Immature natural killer cell (primary cell): ENCODE measurements around the gene CHD9NB. TPM values are rescaled to one million over a fixed set of nuclear protein-coding genes. Genes with fewer than 3 reads are reported as not detected.
A peak's percentile ranks its signal among the peaks of the same experiment; 100 is the strongest.
"Not testable (repeated sequence)": the region's sequence is repeated elsewhere in the genome, so short reads cannot be mapped to it uniquely, and the experiment has no call there.

Experiments
- DNase-seq, 3 donors: peaks; one replicate each; pipeline ENCODE4 v3.0.0; 2022; ENCODE audit warnings: mixed read lengths in 1 of 3
- H3K27ac Mint-ChIP-seq, 6 donors: one replicate each; pipeline ENCODE4 v1.8.0; 2020; ENCODE audit warnings: mixed read lengths in 6 of 6, mild to moderate bottlenecking in 5 of 6, inconsistent platforms in 4 of 6, moderate library complexity in 3 of 6
- H3K27me3 Mint-ChIP-seq, 3 donors: one replicate each; pipeline ENCODE4 v1.8.0; 2020 to 2021; ENCODE audit warnings: low read depth in 3 of 3, mild to moderate bottlenecking in 3 of 3, mixed read lengths in 3 of 3, moderate library complexity in 3 of 3, inconsistent platforms in 1 of 3
- H3K36me3 Mint-ChIP-seq, 3 donors: one replicate each; pipeline ENCODE4 v1.8.0; 2020; ENCODE audit warnings: mixed read lengths in 3 of 3, inconsistent platforms in 2 of 3, mild to moderate bottlenecking in 2 of 3
- H3K4me1 Mint-ChIP-seq, 2 donors: one replicate each; pipeline ENCODE4 v1.8.0; 2020; ENCODE audit warnings: inconsistent platforms in 2 of 2, mild to moderate bottlenecking in 2 of 2, mixed read lengths in 2 of 2, moderate library complexity in 1 of 2
- H3K4me3 Mint-ChIP-seq, 5 donors: one replicate each; pipeline ENCODE4 v1.8.0; 2020; ENCODE audit warnings: mild to moderate bottlenecking in 5 of 5, mixed read lengths in 5 of 5, inconsistent platforms in 3 of 5, moderate library complexity in 3 of 5
- H3K9me3 Mint-ChIP-seq, 6 donors: one replicate each; pipeline ENCODE4 v1.8.0; 2020; ENCODE audit warnings: mild to moderate bottlenecking in 6 of 6, mixed read lengths in 6 of 6, inconsistent platforms in 4 of 6, moderate library complexity in 3 of 6
- polyA plus RNA-seq, 3 donors: library from polyadenylated mRNA; unstranded; fragments of 300-500 nt; fragmentation: Illumina TruSeq; gene quantifications; one replicate each; pipeline ENCODE4 v1.2.3, GENCODE V29; 2021

Gene CHD9NB
- polyA plus RNA-seq, 3 donors from 2014 or later = not detected

GRCh38 chr16:53061256-53061655 is 8.6 kb upstream of the CHD9NB start:
- peaks cover 0 to 1% (median 0%) of the 10 kb centered on the region in 3 donors for H3K27me3 Mint-ChIP-seq
- H3K27ac Mint-ChIP-seq = peak overlapping the region in 1 of 6 donors; percentile 13
- peaks cover 49 to 62% of the 10 kb centered on the region in 2 donors for H3K4me1 Mint-ChIP-seq
- no peaks in the 10 kb centered on the region for H3K9me3 Mint-ChIP-seq
- H3K4me3 Mint-ChIP-seq = no peak overlapping the region
- DNase-seq = no peak
- H3K36me3 Mint-ChIP-seq = peaks cover 2 to 6% (median 3%) of the 10 kb centered on the region in 3 donors

GRCh38 chr16:53059672-53060071 is 7.0 kb upstream of the CHD9NB start:
- Mint-ChIP-seq H3K4me3 (no peak overlapping the region), H3K27me3 (peaks cover 0 to 2% (median 0%) of the 10 kb centered on the region in 3 donors), H3K36me3 (peaks cover 2 to 3% (median 3%) of the 10 kb centered on the region in 3 donors), H3K9me3 (no peaks in the 10 kb centered on the region), H3K27ac (no peak overlapping the region), H3K4me1 (peaks cover 47 to 58% of the 10 kb centered on the region in 2 donors)
- DNase-seq = no peak

- no peaks in the 10 kb centered on the region for H3K9me3 Mint-ChIP-seq
- H3K4me3 Mint-ChIP-seq = peak overlapping the region in 1 of 5 donors; percentile 7
- peaks cover 0 to 3% (median 2%) of the 10 kb centered on the region in 3 donors for H3K27me3 Mint-ChIP-seq
- peaks cover 0 to 3% (median 3%) of the 10 kb centered on the region in 3 donors for H3K36me3 Mint-ChIP-seq
- DNase-seq = no peak
- H3K4me1 Mint-ChIP-seq = peaks cover 45 to 56% of the 10 kb centered on the region in 2 donors
- peak overlapping the region; percentile 14 to 82 (median 40) for H3K27ac Mint-ChIP-seq
Measured at GRCh38 chr16:53058882-53059281, 6.2 kb upstream of the CHD9NB start.

GRCh38 chr16:53058441-53058840 is 5.7 kb upstream of the CHD9NB start:
- Mint-ChIP-seq H3K27ac (peak overlapping the region; percentile 14 to 82 (median 46)), H3K4me3 (peak overlapping the region in 1 of 5 donors; percentile 7), H3K36me3 (peaks cover 0 to 3% (median 3%) of the 10 kb centered on the region in 3 donors), H3K9me3 (no peaks in the 10 kb centered on the region), H3K27me3 (peaks cover 0 to 3% (median 2%) of the 10 kb centered on the region in 3 donors), H3K4me1 (peaks cover 45 to 55% of the 10 kb centered on the region in 2 donors)
- no peak for DNase-seq

- H3K4me1 Mint-ChIP-seq = peaks cover 46 to 55% of the 10 kb centered on the region in 2 donors
Measured at GRCh38 chr16:53057658-53058057, 5.0 kb upstream of the CHD9NB start.

GRCh38 chr16:53056392-53056881 is 3.7 kb upstream of the CHD9NB start:
- H3K9me3 Mint-ChIP-seq = no peaks in the 10 kb centered on the region
- H3K4me1 Mint-ChIP-seq = peaks cover 39 to 47% of the 10 kb centered on the region in 2 donors
- peaks cover 0 to 5% (median 2%) of the 10 kb centered on the region in 3 donors for H3K27me3 Mint-ChIP-seq
- peaks cover 0 to 3% (median 3%) of the 10 kb centered on the region in 3 donors for H3K36me3 Mint-ChIP-seq
- no peak overlapping the region for H3K27ac Mint-ChIP-seq
- H3K4me3 Mint-ChIP-seq = peak overlapping the region in 4 of 5 donors; percentile 34 to 97 (median 91)
- no peak for DNase-seq

More at GRCh38 chr16:53057658-53058057, 5.0 kb upstream of the CHD9NB start:
- H3K27ac Mint-ChIP-seq = peak overlapping the region in 3 of 6 donors; percentile 37 to 72 (median 48)
- peaks cover 0 to 5% (median 2%) of the 10 kb centered on the region in 3 donors for H3K27me3 Mint-ChIP-seq
- peaks cover 0 to 3% (median 3%) of the 10 kb centered on the region in 3 donors for H3K36me3 Mint-ChIP-seq
- H3K4me3 Mint-ChIP-seq = peak overlapping the region in 2 of 5 donors; percentile 1 to 58
- DNase-seq = no peak
- no peaks in the 10 kb centered on the region for H3K9me3 Mint-ChIP-seq

GRCh38 chr16:53055541-53056391 is 3.1 kb upstream of the CHD9NB start:
- peaks cover 0 to 5% (median 2%) of the 10 kb centered on the region in 3 donors for H3K27me3 Mint-ChIP-seq
- peak overlapping the region; percentile 80 to 91 (median 88) for H3K27ac Mint-ChIP-seq
- peaks cover 0 to 3% (median 3%) of the 10 kb centered on the region in 3 donors for H3K36me3 Mint-ChIP-seq
- peaks cover 36 to 42% of the 10 kb centered on the region in 2 donors for H3K4me1 Mint-ChIP-seq
- no peak for DNase-seq
- H3K9me3 Mint-ChIP-seq = no peaks in the 10 kb centered on the region
- H3K4me3 Mint-ChIP-seq = peak overlapping the region; percentile 90 to 97 (median 92)

- H3K4me1 Mint-ChIP-seq = peaks cover 36 to 42% of the 10 kb centered on the region in 2 donors
Measured at GRCh38 chr16:53054670-53055485, 2.2 kb upstream of the CHD9NB start, which contains the start of gene CHD9. Gene CHD9 (plus strand): TSS chr16:53054991. CDS start chr16:53156090, 101,099 bp downstream.

GRCh38 chr16:53053967-53054669 is 1.4 kb upstream of the CHD9NB start:
- Mint-ChIP-seq H3K27me3 (peaks cover 0 to 5% (median 2%) of the 10 kb centered on the region in 3 donors), H3K36me3 (peaks cover 0 to 3% (median 3%) of the 10 kb centered on the region in 3 donors)
- no peak for DNase-seq

More at GRCh38 chr16:53054670-53055485, 2.2 kb upstream of the CHD9NB start, which contains the start of gene CHD9:
- DNase-seq = peak; percentile 78 to 84 (median 83)
- no peaks in the 10 kb centered on the region for H3K9me3 Mint-ChIP-seq
- H3K36me3 Mint-ChIP-seq = peaks cover 0 to 3% (median 3%) of the 10 kb centered on the region in 3 donors
- peak within 1 kb of the TSS; percentile 80 to 91 (median 88) for H3K27ac Mint-ChIP-seq
- peaks cover 0 to 5% (median 2%) of the 10 kb centered on the region in 3 donors for H3K27me3 Mint-ChIP-seq
- peak within 1 kb of the TSS; percentile 90 to 97 (median 92) for H3K4me3 Mint-ChIP-seq

GRCh38 chr16:53051255-53051654 is 1.4 kb downstream of the CHD9NB start:
- not testable (repeated sequence) for H3K36me3 Mint-ChIP-seq, H3K9me3 Mint-ChIP-seq, H3K27me3 Mint-ChIP-seq, DNase-seq, H3K27ac Mint-ChIP-seq, H3K4me3 Mint-ChIP-seq
- peaks cover 17 to 18% of the 10 kb centered on the region in 2 donors for H3K4me1 Mint-ChIP-seq

More at GRCh38 chr16:53053967-53054669, 1.4 kb upstream of the CHD9NB start:
- Mint-ChIP-seq H3K4me1 (peaks cover 35 to 39% of the 10 kb centered on the region in 2 donors), H3K27ac (peak overlapping the region in 5 of 6 donors; percentile 29 to 83 (median 57)), H3K9me3 (no peaks in the 10 kb centered on the region), H3K4me3 (peak overlapping the region; percentile 90 to 97 (median 92))

GRCh38 chr16:53048139-53048915 is 4.4 kb downstream of the CHD9NB start:
- Mint-ChIP-seq H3K4me1 (peaks cover 0 to 1% of the 10 kb centered on the region in 2 donors), H3K27me3 (peaks cover 0 to 9% (median 3%) of the 10 kb centered on the region in 3 donors), H3K9me3 (no peaks in the 10 kb centered on the region), H3K27ac (no peak overlapping the region), H3K4me3 (no peak overlapping the region), H3K36me3 (no peaks in the 10 kb centered on the region)
- DNase-seq = no peak

GRCh38 chr16:53047515-53047914 is 5.2 kb downstream of the CHD9NB start:
- H3K4me1 Mint-ChIP-seq, DNase-seq, H3K9me3 Mint-ChIP-seq, H3K4me3 Mint-ChIP-seq, H3K27me3 Mint-ChIP-seq, H3K27ac Mint-ChIP-seq, H3K36me3 Mint-ChIP-seq: not testable (repeated sequence)
